DND-41 (cell line): ENCODE data around the gene STMN3.

Experiments used
- ATAC-seq: fragments of 200-7000 bp; cut with Tn5 transposase; 3 replicates; pipeline ENCODE4 v1.9.1; 2021; ENCODE audit warnings: low read depth; ENCODE audit not compliant: insufficient read depth
- DNase-seq: peaks from one replicate; pipeline ENCODE4 v3.0.0-alpha.2; 2020
- H2AFZ ChIP-seq: 2 replicates; pipeline ENCODE4 v1.6.0; 2012; ENCODE audit warnings: low read depth, low read length
- H3K27ac ChIP-seq: 2 replicates; pipeline ENCODE4 v1.5.1; 2012; ENCODE audit warnings: low read length, inconsistent platforms
- H3K27me3 ChIP-seq: fragments of 200-600 bp; sonication (generic); 2 replicates; pipeline ENCODE4 v1.6.0; 2012; ENCODE audit warnings: low read length, mild to moderate bottlenecking, inconsistent platforms; ENCODE audit not compliant: insufficient read depth, poor library complexity
- H3K36me3 ChIP-seq: 2 replicates; pipeline ENCODE4 v1.5.1; 2012; ENCODE audit warnings: low read length, inconsistent platforms; ENCODE audit not compliant: insufficient read depth
- H3K4me1 ChIP-seq: 2 replicates; pipeline ENCODE4 v1.5.1; 2012; ENCODE audit warnings: mild to moderate bottlenecking, low read length; ENCODE audit not compliant: insufficient read depth
- H3K4me2 ChIP-seq: 2 replicates; pipeline ENCODE4 v1.6.0; 2012; ENCODE audit warnings: mild to moderate bottlenecking, moderate library complexity, low read length, inconsistent platforms; ENCODE audit not compliant: insufficient read depth
- H3K4me3 ChIP-seq, 2 experiments: fragments of 200-600 bp in 1 of 2; shearing (Covaris generic) in 1 of 2; 2 replicates each; pipeline ENCODE4 v1.5.1; 2012 to 2016; ENCODE audit warnings: inconsistent platforms in 2 of 2, low read length in 2 of 2, mild to moderate bottlenecking in 2 of 2, low read depth in 1 of 2, moderate library complexity in 1 of 2
- H3K79me2 ChIP-seq: 2 replicates; pipeline ENCODE4 v1.6.0; 2012; ENCODE audit warnings: low read length, inconsistent platforms; ENCODE audit not compliant: insufficient read depth
- H3K9ac ChIP-seq: 2 replicates; pipeline ENCODE4 v1.6.0; 2012; ENCODE audit warnings: low read depth, mild to moderate bottlenecking, inconsistent platforms, low read length, moderate library complexity
- H3K9me3 ChIP-seq: 2 replicates; pipeline ENCODE4 v1.5.1; 2012; ENCODE audit warnings: low read length, moderate library complexity, mild to moderate bottlenecking, inconsistent platforms; ENCODE audit not compliant: insufficient read depth, severe bottlenecking
- H4K20me1 ChIP-seq: 2 replicates; pipeline ENCODE4 v1.6.0; 2012; ENCODE audit warnings: low read length; ENCODE audit not compliant: insufficient read depth
- EZH2 ChIP-seq: IDR thresholded peaks from 3 replicates; pipeline ENCODE4 v1.6.1; 2012; ENCODE audit warnings: borderline replicate concordance, low read depth, mild to moderate bottlenecking, moderate library complexity, low read length, inconsistent platforms; ENCODE audit not compliant: severe bottlenecking
- TF ChIP-seq, protein P1 (sequence below): IDR thresholded peaks from 2 replicates; pipeline ENCODE4 v1.5.1; 2012; ENCODE audit warnings: borderline replicate concordance, low read length, moderate library complexity, mild to moderate bottlenecking; ENCODE audit not compliant: poor library complexity, severe bottlenecking; ENCODE audit errors: extremely low read depth

Gene STMN3

GRCh38 chr20:63597651-63598478, 55.4 kb downstream of the STMN3 start:
- TF ChIP-seq, protein P1, sequence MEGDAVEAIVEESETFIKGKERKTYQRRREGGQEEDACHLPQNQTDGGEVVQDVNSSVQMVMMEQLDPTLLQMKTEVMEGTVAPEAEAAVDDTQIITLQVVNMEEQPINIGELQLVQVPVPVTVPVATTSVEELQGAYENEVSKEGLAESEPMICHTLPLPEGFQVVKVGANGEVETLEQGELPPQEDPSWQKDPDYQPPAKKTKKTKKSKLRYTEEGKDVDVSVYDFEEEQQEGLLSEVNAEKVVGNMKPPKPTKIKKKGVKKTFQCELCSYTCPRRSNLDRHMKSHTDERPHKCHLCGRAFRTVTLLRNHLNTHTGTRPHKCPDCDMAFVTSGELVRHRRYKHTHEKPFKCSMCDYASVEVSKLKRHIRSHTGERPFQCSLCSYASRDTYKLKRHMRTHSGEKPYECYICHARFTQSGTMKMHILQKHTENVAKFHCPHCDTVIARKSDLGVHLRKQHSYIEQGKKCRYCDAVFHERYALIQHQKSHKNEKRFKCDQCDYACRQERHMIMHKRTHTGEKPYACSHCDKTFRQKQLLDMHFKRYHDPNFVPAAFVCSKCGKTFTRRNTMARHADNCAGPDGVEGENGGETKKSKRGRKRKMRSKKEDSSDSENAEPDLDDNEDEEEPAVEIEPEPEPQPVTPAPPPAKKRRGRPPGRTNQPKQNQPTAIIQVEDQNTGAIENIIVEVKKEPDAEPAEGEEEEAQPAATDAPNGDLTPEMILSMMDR, result no peak
- no peak for TF ChIP-seq EZH2
- Histone ChIP-seq H3K27me3 (no peaks in the 10 kb centered on the region), H3K27ac (no peak overlapping the region)

GRCh38 chr20:63596423-63596822, 56.8 kb downstream of the STMN3 start:
- Histone ChIP-seq H3K36me3 (peaks cover 94% of the 10 kb centered on the region), H3K4me3 (no peak overlapping the region), H4K20me1 (peaks cover 26% of the 10 kb centered on the region), H3K4me2 (no peak overlapping the region), H3K27me3 (no peaks in the 10 kb centered on the region), H3K27ac (no peak overlapping the region), H3K4me1 (no peaks in the 10 kb centered on the region), H3K9ac (no peak overlapping the region), H2AFZ (no peak overlapping the region), H3K9me3 (no peaks in the 10 kb centered on the region), H3K79me2 (no peaks in the 10 kb centered on the region)
- no peak for TF ChIP-seq EZH2
- TF ChIP-seq, protein P1, result no peak
- no peak for ATAC-seq
- DNase-seq, result no peak

More at GRCh38 chr20:63597651-63598478, 55.4 kb downstream of the STMN3 start:
- Histone ChIP-seq H3K9me3 (no peaks in the 10 kb centered on the region), H4K20me1 (peaks cover 36% of the 10 kb centered on the region), H3K4me3 (no peak overlapping the region), H2AFZ (no peak overlapping the region), H3K79me2 (no peaks in the 10 kb centered on the region), H3K4me2 (no peak overlapping the region), H3K9ac (no peak overlapping the region), H3K4me1 (no peaks in the 10 kb centered on the region), H3K36me3 (peaks cover 94% of the 10 kb centered on the region)
- ATAC-seq, result no peak
- DNase-seq, result no peak

DNA sequence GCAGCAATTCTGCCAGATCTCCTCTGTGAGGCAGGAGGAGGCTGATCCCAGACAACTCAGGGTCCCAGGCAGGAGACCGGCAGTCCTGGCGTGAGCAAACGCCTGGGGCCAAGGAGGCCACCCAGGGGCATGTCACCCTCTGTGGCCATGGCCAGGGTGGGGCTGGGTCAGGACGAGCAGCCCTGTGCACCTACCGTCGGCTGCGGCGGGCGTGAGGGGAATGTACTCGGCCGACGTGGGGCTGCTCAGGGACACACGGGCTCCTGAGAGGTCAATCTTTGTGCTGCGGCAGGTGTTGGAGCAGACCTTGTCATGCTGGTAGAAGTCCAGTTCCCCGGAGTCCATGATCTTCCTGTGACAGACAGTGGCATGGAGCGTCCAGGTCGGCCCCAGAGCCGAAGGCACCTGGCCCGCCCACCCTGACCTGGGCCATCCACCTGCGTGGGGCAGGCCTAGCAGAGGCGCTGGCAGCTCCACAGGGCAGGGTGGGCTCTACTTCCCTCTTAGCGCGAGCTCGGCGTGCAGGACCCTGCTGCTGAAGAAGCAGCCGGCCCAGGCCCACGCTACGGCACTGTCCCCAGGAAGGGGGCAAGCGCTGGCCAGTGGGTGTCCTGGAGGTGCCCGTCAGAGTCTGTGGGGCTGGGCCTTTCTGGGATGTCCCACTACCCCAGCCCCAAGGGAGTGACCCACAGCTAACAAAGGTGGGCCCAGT, 57.7 kb downstream of the STMN3 start:
- DNase-seq (no peak), ATAC-seq (no peak)
- no peak overlapping the region for H3K27ac ChIP-seq
- no peaks in the 10 kb centered on the region for H3K9me3 ChIP-seq
- no peaks in the 10 kb centered on the region for H3K4me1 ChIP-seq
- H3K4me2 ChIP-seq, result no peak overlapping the region
- H3K9ac ChIP-seq, result no peak overlapping the region
- H4K20me1 ChIP-seq, result peaks cover 26% of the 10 kb centered on the region
- no peak overlapping the region for H2AFZ ChIP-seq
- H3K4me3 ChIP-seq, result no peak overlapping the region
- H3K36me3 ChIP-seq, result peaks cover 94% of the 10 kb centered on the region
- TF ChIP-seq, protein P1, result no peak
- TF ChIP-seq EZH2, result no peak
- no peaks in the 10 kb centered on the region for H3K27me3 ChIP-seq
- H3K79me2 ChIP-seq, result no peaks in the 10 kb centered on the region
